Ovary (tissue), 3 donors: ENCODE measurements around the gene NEDD4L.

Source experiments
- CTCF ChIP-seq, 3 donors: fragments of 450-650 bp in 2 of 3; fragments of 200-600 bp in 1 of 3; IDR thresholded peaks; one replicate each; pipeline versions ENCODE4 v1.5.1 to v1.8.0; 2016 to 2022; ENCODE audit warnings: antibody characterized with exemption in 3 of 3, mild to moderate bottlenecking in 1 of 3
- POLR2A ChIP-seq: fragments of 450-650 bp; IDR thresholded peaks from one replicate; pipeline ENCODE4 v1.6.1; 2017; ENCODE audit warnings: antibody characterized with exemption, mild to moderate bottlenecking, moderate library complexity
- donor health status: DM: no; HTN: no; CAD: no.

- TF ChIP-seq CTCF (IDR thresholded peaks at IDR 0.05), result no peak
- TF ChIP-seq POLR2A, result no peak
Observed at GRCh38 chr18:58313491-58314032, 269.5 kb downstream of the NEDD4L start.
